ENCODE results near the gene CASP6. TPM values are rescaled to one million over a fixed set of nuclear protein-coding genes. Genes with fewer than 3 reads are reported as not detected.

CASP6 gene
- total RNA-seq, 1 experiment from 2014 or later: 22.4 TPM

DNA sequence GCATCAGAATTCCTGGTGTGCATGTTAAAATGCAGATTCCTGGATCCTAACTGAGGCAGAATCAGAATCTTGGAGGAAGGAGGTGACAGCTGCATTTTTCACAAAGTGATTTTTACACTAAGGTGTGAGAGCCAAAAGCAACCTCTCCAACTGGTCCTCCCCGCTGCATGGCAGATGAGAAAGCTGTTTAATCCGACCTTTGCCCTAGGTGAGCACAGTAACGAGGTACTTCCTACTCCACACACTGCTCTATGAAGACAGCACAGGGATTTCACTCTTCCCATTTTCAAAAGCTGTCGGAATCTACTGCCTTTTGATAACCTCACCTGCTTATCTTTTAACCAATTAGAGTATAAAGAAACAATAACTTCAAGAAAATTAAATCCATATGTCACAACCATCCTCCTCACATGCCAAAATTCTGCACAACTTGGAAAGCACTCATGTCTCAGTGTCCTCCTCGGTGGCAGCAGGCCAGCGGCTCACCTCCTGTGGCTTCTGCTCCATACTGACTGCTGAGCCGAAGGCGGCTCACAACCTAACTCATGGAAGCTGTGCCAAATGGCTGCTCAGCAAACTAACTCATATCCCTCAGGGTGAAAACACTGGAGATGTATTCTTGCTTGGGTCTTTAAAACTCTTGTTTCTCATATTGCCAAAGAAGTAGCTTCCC, 3.6 kb downstream of the CASP6 start:
- TF ChIP-seq, protein P1, sequence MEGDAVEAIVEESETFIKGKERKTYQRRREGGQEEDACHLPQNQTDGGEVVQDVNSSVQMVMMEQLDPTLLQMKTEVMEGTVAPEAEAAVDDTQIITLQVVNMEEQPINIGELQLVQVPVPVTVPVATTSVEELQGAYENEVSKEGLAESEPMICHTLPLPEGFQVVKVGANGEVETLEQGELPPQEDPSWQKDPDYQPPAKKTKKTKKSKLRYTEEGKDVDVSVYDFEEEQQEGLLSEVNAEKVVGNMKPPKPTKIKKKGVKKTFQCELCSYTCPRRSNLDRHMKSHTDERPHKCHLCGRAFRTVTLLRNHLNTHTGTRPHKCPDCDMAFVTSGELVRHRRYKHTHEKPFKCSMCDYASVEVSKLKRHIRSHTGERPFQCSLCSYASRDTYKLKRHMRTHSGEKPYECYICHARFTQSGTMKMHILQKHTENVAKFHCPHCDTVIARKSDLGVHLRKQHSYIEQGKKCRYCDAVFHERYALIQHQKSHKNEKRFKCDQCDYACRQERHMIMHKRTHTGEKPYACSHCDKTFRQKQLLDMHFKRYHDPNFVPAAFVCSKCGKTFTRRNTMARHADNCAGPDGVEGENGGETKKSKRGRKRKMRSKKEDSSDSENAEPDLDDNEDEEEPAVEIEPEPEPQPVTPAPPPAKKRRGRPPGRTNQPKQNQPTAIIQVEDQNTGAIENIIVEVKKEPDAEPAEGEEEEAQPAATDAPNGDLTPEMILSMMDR (conservative IDR thresholded peaks at IDR 0.05): no peak
- no peak for TF ChIP-seq EZH2 (IDR thresholded peaks at IDR 0.05; ENCODE audit: low read depth)
- ChIA-PET CTCF (interaction anchor here (1.0 kb wide), 1 partner anchor 105 kb away, joined by 3 read pairs; no protein-coding TSS in a partner anchor), POLR2A (ENCODE audit: unreplicated experiment) (interaction anchor here (0.6 kb wide), 1 partner anchor 31 kb away, joined by 6 read pairs; no protein-coding TSS in a partner anchor)
- no peak for DNase-seq
- BruUV-seq (replicated peaks): no TSS peak
- no peak overlapping the region for H3K4me2 ChIP-seq
- no peak overlapping the region for H2AFZ ChIP-seq
- peaks cover 9% of the 10 kb centered on the region; the same call in 1 of the 2 replicates for H3K4me1 ChIP-seq (replicated peaks; ENCODE audit: insufficient read depth)
- H3K36me3 ChIP-seq (ENCODE audit: low read depth): no peaks in the 10 kb centered on the region
- no peaks in the 10 kb centered on the region for H4K20me1 ChIP-seq (ENCODE audit: insufficient read depth)
- no peaks in the 10 kb centered on the region for H3K27me3 ChIP-seq (ENCODE audit: insufficient read depth, low read depth)
- H3K9me2 ChIP-seq (ENCODE audit: insufficient read depth): no peaks in the 10 kb centered on the region
- H3K27ac ChIP-seq: no peak overlapping the region
- H3K9me3 ChIP-seq (ENCODE audit: insufficient read depth, low read depth): no peaks in the 10 kb centered on the region
- H3K79me2 ChIP-seq (ENCODE audit: low read depth): no peaks in the 10 kb centered on the region
- H3F3A ChIP-seq (ENCODE audit: insufficient read depth, low read depth): peaks cover 11% of the 10 kb centered on the region
- no peak overlapping the region for H3K4me3 ChIP-seq
- intact Hi-C loops (cut with micrococcal nuclease; ENCODE audit: unreplicated experiment): loop anchor here (5.0 to 10.0 kb wide), 3 partner anchors 118 to 275 kb away; partner anchors contain the start of genes EGF and GAR1

DNA sequence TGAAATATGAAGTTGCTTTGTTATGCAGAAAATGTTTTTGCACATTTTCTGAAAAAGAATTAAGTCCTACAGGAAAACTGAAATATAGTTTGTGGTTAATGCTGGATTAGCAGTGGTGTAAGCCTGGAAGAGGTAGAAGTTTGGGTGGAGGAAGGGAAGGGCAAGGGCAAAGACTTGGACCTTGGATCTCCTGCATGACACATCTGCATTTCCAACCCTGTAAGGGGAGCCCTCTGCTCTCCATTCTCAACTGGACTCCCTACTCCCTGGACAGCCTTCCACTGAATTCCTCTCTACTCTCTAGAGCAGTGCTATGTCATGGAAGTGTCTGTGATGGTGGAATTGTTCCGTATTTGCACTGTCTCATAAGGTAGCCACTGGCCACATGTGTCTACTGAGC, 4.6 kb downstream of the CASP6 start:
- ChIA-PET POLR2A (ENCODE audit: unreplicated experiment) (no interaction called here), CTCF (no interaction called here)
- Histone ChIP-seq H2AFZ (no peak overlapping the region), H3K27me3 (ENCODE audit: insufficient read depth, low read depth) (no peaks in the 10 kb centered on the region), H4K20me1 (ENCODE audit: insufficient read depth) (no peaks in the 10 kb centered on the region), H3K36me3 (ENCODE audit: low read depth) (no peaks in the 10 kb centered on the region), H3K27ac (no peak overlapping the region), H3K4me2 (no peak overlapping the region), H3K79me2 (ENCODE audit: low read depth) (no peaks in the 10 kb centered on the region), H3K9me2 (ENCODE audit: insufficient read depth) (no peaks in the 10 kb centered on the region), H3K9me3 (ENCODE audit: insufficient read depth, low read depth) (no peaks in the 10 kb centered on the region), H3K4me1 (replicated peaks; ENCODE audit: insufficient read depth) (peaks cover 9% of the 10 kb centered on the region; the same call in 1 of the 2 replicates), H3K4me3 (no peak overlapping the region), H3F3A (ENCODE audit: insufficient read depth, low read depth) (peaks cover 8% of the 10 kb centered on the region)
- intact Hi-C loops (cut with micrococcal nuclease; ENCODE audit: unreplicated experiment): no loop called here
- no peak for TF ChIP-seq EZH2 (IDR thresholded peaks at IDR 0.05; ENCODE audit: low read depth)
- TF ChIP-seq, protein P1 (conservative IDR thresholded peaks at IDR 0.05): no peak
- DNase-seq: no peak
- BruUV-seq (replicated peaks): no TSS peak

DNA sequence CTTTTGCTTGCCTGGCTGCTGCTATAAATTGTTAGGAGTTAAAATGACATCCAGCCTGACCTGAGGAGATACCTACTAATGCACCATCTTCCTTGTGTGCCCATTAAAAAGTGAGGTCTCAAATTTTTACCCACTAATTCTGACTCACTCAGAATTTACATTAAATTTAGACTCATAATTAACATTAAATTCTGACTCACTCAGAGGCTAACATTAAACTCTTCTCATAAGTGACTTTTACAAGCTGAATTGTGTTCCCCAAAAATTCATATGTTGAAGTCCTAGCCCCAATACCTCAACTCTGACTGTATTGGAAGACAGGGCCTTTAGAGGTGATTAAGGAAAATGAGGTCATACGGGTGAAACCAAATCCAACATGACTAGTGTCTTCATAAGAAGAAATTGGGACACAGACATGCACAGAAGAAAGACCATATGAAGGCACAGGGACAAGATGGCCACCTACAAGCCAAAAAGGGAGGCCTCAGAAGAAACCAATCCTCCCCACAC, 11.8 kb downstream of the CASP6 start:
- no peak for DNase-seq
- intact Hi-C loops (cut with micrococcal nuclease; ENCODE audit: unreplicated experiment): no loop called here
- no peak for TF ChIP-seq EZH2 (IDR thresholded peaks at IDR 0.05; ENCODE audit: low read depth)
- TF ChIP-seq, protein P1 (conservative IDR thresholded peaks at IDR 0.05): no peak
- Histone ChIP-seq H3K9me2 (ENCODE audit: insufficient read depth) (no peaks in the 10 kb centered on the region), H3F3A (ENCODE audit: insufficient read depth, low read depth) (no peaks in the 10 kb centered on the region), H2AFZ (no peak overlapping the region), H3K27me3 (ENCODE audit: insufficient read depth, low read depth) (no peaks in the 10 kb centered on the region), H3K4me3 (no peak overlapping the region), H4K20me1 (ENCODE audit: insufficient read depth) (no peaks in the 10 kb centered on the region), H3K9me3 (ENCODE audit: insufficient read depth, low read depth) (no peaks in the 10 kb centered on the region), H3K27ac (no peak overlapping the region), H3K4me2 (no peak overlapping the region), H3K79me2 (ENCODE audit: low read depth) (no peaks in the 10 kb centered on the region), H3K4me1 (replicated peaks; ENCODE audit: insufficient read depth) (no peaks in the 10 kb centered on the region), H3K36me3 (ENCODE audit: low read depth) (no peaks in the 10 kb centered on the region)
- no TSS peak for BruUV-seq (replicated peaks)
- ChIA-PET POLR2A (ENCODE audit: unreplicated experiment) (no interaction called here), CTCF (no interaction called here)
